Osteocyte (in vitro differentiated cells): ENCODE measurements around the gene SSBP3. TPM values are rescaled to one million over a fixed set of nuclear protein-coding genes. Genes with fewer than 3 reads are reported as not detected.

Source experiments
- DNase-seq: peaks from one replicate; pipeline ENCODE4 v3.0.0; 2021; ENCODE audit warnings: mixed read lengths; ENCODE audit not compliant: unreplicated experiment; ENCODE audit errors: extremely low spot score
- H3K27ac Mint-ChIP-seq: one replicate; pipeline ENCODE4 v1.8.0; 2021; ENCODE audit warnings: mild to moderate bottlenecking, mixed read lengths; ENCODE audit not compliant: unreplicated experiment
- H3K27me3 Mint-ChIP-seq: one replicate; pipeline ENCODE4 v1.8.0; 2021; ENCODE audit warnings: mixed read lengths; ENCODE audit not compliant: unreplicated experiment
- H3K36me3 Mint-ChIP-seq: one replicate; pipeline ENCODE4 v1.8.0; 2021; ENCODE audit warnings: mixed read lengths; ENCODE audit not compliant: unreplicated experiment
- H3K4me1 Mint-ChIP-seq: one replicate; pipeline ENCODE4 v1.8.0; 2021; ENCODE audit warnings: mixed read lengths; ENCODE audit not compliant: unreplicated experiment
- H3K4me3 Mint-ChIP-seq: one replicate; pipeline ENCODE4 v1.8.0; 2021; ENCODE audit warnings: mild to moderate bottlenecking, moderate library complexity, mixed read lengths; ENCODE audit not compliant: unreplicated experiment
- H3K9me3 Mint-ChIP-seq: one replicate; pipeline ENCODE4 v1.8.0; 2021; ENCODE audit warnings: mixed read lengths; ENCODE audit not compliant: unreplicated experiment
- CTCF ChIP-seq: fragments of 200-600 bp; sonication (generic); IDR thresholded peaks from 2 replicates; pipeline ENCODE4 v1.5.0; 2021; ENCODE audit warnings: antibody characterized with exemption, mild to moderate bottlenecking, moderate library complexity
- total RNA-seq: library from RNA; stranded (reverse); gene quantifications from 2 replicates; pipeline ENCODE4 v1.2.1, GENCODE V29; 2021

The SSBP3 gene
- total RNA-seq, 1 donor from 2014 or later, result 56.4 TPM

- H3K4me3 Mint-ChIP-seq, result no peak overlapping the region
These were observed 36.0 kb upstream of the SSBP3 start for GRCh38 chr1:54442185-54442584.

GRCh38 chr1:54439550-54440223, 33.5 kb upstream of the SSBP3 start:
- no peak for TF ChIP-seq CTCF
- peaks cover 2% of the 10 kb centered on the region for H3K27me3 Mint-ChIP-seq
- no peaks in the 10 kb centered on the region for H3K9me3 Mint-ChIP-seq
- no peak overlapping the region for H3K27ac Mint-ChIP-seq
- no peak overlapping the region for H3K4me3 Mint-ChIP-seq
- DNase-seq, result no peak
- H3K36me3 Mint-ChIP-seq, result no peaks in the 10 kb centered on the region
- H3K4me1 Mint-ChIP-seq, result no peaks in the 10 kb centered on the region

More at GRCh38 chr1:54442185-54442584, 36.0 kb upstream of the SSBP3 start:
- H3K27me3 Mint-ChIP-seq, result peaks cover 22% of the 10 kb centered on the region
- no peak overlapping the region for H3K27ac Mint-ChIP-seq
- no peak for DNase-seq
- H3K4me1 Mint-ChIP-seq, result no peaks in the 10 kb centered on the region
- H3K9me3 Mint-ChIP-seq, result no peaks in the 10 kb centered on the region
- H3K36me3 Mint-ChIP-seq, result no peaks in the 10 kb centered on the region
- TF ChIP-seq CTCF, result no peak

- Mint-ChIP-seq H3K27me3 (no peaks in the 10 kb centered on the region), H3K9me3 (no peaks in the 10 kb centered on the region), H3K4me1 (no peaks in the 10 kb centered on the region), H3K27ac (no peak overlapping the region), H3K4me3 (no peak overlapping the region), H3K36me3 (no peaks in the 10 kb centered on the region)
- DNase-seq, result no peak
- no peak for TF ChIP-seq CTCF
These were observed 31.6 kb upstream of the SSBP3 start for GRCh38 chr1:54437783-54438182.

- H3K27me3 Mint-ChIP-seq, result no peaks in the 10 kb centered on the region
- no peak for DNase-seq
- no peaks in the 10 kb centered on the region for H3K36me3 Mint-ChIP-seq
- H3K27ac Mint-ChIP-seq, result no peak overlapping the region
- no peaks in the 10 kb centered on the region for H3K4me1 Mint-ChIP-seq
- TF ChIP-seq CTCF, result no peak
- no peak overlapping the region for H3K4me3 Mint-ChIP-seq
- no peaks in the 10 kb centered on the region for H3K9me3 Mint-ChIP-seq
These were observed 30.6 kb upstream of the SSBP3 start for GRCh38 chr1:54436826-54437225.

- H3K4me3 Mint-ChIP-seq, result no peak overlapping the region
- H3K36me3 Mint-ChIP-seq, result no peaks in the 10 kb centered on the region
These were observed 23.6 kb upstream of the SSBP3 start for GRCh38 chr1:54429838-54430237.

More at GRCh38 chr1:54429838-54430237, 23.6 kb upstream of the SSBP3 start:
- TF ChIP-seq CTCF, result no peak
- DNase-seq, result no peak
- Mint-ChIP-seq H3K27me3 (no peaks in the 10 kb centered on the region), H3K9me3 (no peaks in the 10 kb centered on the region), H3K4me1 (no peaks in the 10 kb centered on the region), H3K27ac (no peak overlapping the region)
